ENCODE results near the gene DACH1. TPM values are rescaled to one million over a fixed set of nuclear protein-coding genes. Genes with fewer than 3 reads are reported as not detected.

Gene DACH1
- total and polyA plus RNA-seq, 2 of the 13 experiments (the other 11 are each of a cell fraction or from before 2014, with no cell fraction given), result not detected

- FAIRE-seq (no peak), DNase-seq (ENCODE audit: low spot score) (no peak), ATAC-seq (no peak)
- intact Hi-C loops (cut with micrococcal nuclease; ENCODE audit: unreplicated experiment) (no loop called here), in situ Hi-C loops (cut with HindIII; ENCODE audit: extremely low pct_ligation_motif_present, low pct_unique_long_range_greater_than_20kb) (no loop called here)
- ChIA-PET CTCF (ENCODE audit: low intra/inter-chr PET ratio, low total read pairs) (no interaction called here), POLR2A (no interaction called here)
- Histone ChIP-seq H3K27me3 (ENCODE audit: control insufficient read depth in 1 of 2, insufficient read depth in 2 of 2, low read length in 2 of 2) (peaks cover 2 to 14% of the 10 kb centered on the region in 2 experiments; a peak in 3 of 5 replicates), H3K9me3 (ENCODE audit: low read length) (no peaks in the 10 kb centered on the region), H3K4me1 (ENCODE audit: insufficient read depth, low read length) (no peaks in the 10 kb centered on the region), H4K20me1 (ENCODE audit: insufficient read depth, low read length) (no peaks in the 10 kb centered on the region), H3K27ac (ENCODE audit: extremely low read length, insufficient read depth, low read length) (no peak overlapping the region), H2AFZ (ENCODE audit: low read length) (no peak overlapping the region), H3K36me3 (replicated peaks in 1 of 2; ENCODE audit: control insufficient read depth in 1 of 2, insufficient read depth in 2 of 2, low read length in 2 of 2) (no peaks in the 10 kb centered on the region), H3K4me2 (ENCODE audit: low read depth, low read length) (no peak overlapping the region), H3K9ac (ENCODE audit: insufficient read depth, low read depth, low read length) (no peak overlapping the region), H3K79me2 (ENCODE audit: insufficient read depth, low read length) (no peaks in the 10 kb centered on the region), H3K4me3 (replicated peaks in 1 of 3; ENCODE audit: insufficient read depth in 1 of 3, low read depth in 2 of 3, low read length in 3 of 3) (no peak overlapping the region)
- 2% methylated on average over 3 of the region's 3 CpGs for WGBS (ENCODE audit: low lambda C conversion rate)
- no peak for TF ChIP-seq ZFAT (CRISPR knock-in tag; conservative IDR thresholded peaks at IDR 0.05)
- TF ChIP-seq ZNF383 (CRISPR knock-in tag; IDR thresholded peaks at IDR 0.05; ENCODE audit: borderline replicate concordance), result no peak
- no peak for TF ChIP-seq RAD21 (CRISPR knock-in tag; IDR thresholded peaks at IDR 0.05)
- no peak for TF ChIP-seq GMEB2 (CRISPR knock-in tag; IDR thresholded peaks at IDR 0.05; ENCODE audit: low read depth)
- TF ChIP-seq FOXC1 (CRISPR knock-in tag; IDR thresholded peaks at IDR 0.05; ENCODE audit: borderline replicate concordance), result no peak
- no TSS peak for BruUV-seq (replicated peaks)
These were observed 6.4 kb downstream of the DACH1 start for GRCh38 chr13:71860547-71861138.

GRCh38 chr13:71858647-71859046, 8.4 kb downstream of the DACH1 start:
- Histone ChIP-seq H4K20me1 (ENCODE audit: insufficient read depth, low read length) (no peaks in the 10 kb centered on the region), H3K9ac (ENCODE audit: insufficient read depth, low read depth, low read length) (no peak overlapping the region), H3K27ac (ENCODE audit: extremely low read length, insufficient read depth, low read length) (no peak overlapping the region), H3K27me3 (ENCODE audit: control insufficient read depth in 1 of 2, insufficient read depth in 2 of 2, low read length in 2 of 2) (no peaks in the 10 kb centered on the region; a peak in 1 of 5 replicates), H2AFZ (ENCODE audit: low read length) (no peak overlapping the region), H3K9me3 (ENCODE audit: low read length) (no peaks in the 10 kb centered on the region), H3K36me3 (replicated peaks in 1 of 2; ENCODE audit: control insufficient read depth in 1 of 2, insufficient read depth in 2 of 2, low read length in 2 of 2) (no peaks in the 10 kb centered on the region), H3K79me2 (ENCODE audit: insufficient read depth, low read length) (no peaks in the 10 kb centered on the region), H3K4me3 (replicated peaks in 1 of 3; ENCODE audit: insufficient read depth in 1 of 3, low read depth in 2 of 3, low read length in 3 of 3) (no peak overlapping the region), H3K4me1 (ENCODE audit: insufficient read depth, low read length) (no peaks in the 10 kb centered on the region), H3K4me2 (ENCODE audit: low read depth, low read length) (no peak overlapping the region)
- in situ Hi-C loops (cut with HindIII; ENCODE audit: extremely low pct_ligation_motif_present, low pct_unique_long_range_greater_than_20kb) (no loop called here), intact Hi-C loops (cut with micrococcal nuclease; ENCODE audit: unreplicated experiment) (no loop called here)
- TF ChIP-seq ZNF432 (CRISPR knock-in tag; IDR thresholded peaks at IDR 0.05; ENCODE audit: borderline replicate concordance) (no peak), ZMYM2 (CRISPR knock-in tag; IDR thresholded peaks at IDR 0.05) (no peak), MLLT10 (CRISPR knock-in tag; IDR thresholded peaks at IDR 0.05) (no peak), ZNF580 (CRISPR knock-in tag; IDR thresholded peaks at IDR 0.05; ENCODE audit: borderline replicate concordance, low read depth) (no peak), ZNF567 (CRISPR knock-in tag; IDR thresholded peaks at IDR 0.05; ENCODE audit: borderline replicate concordance) (no peak), ZXDC (CRISPR knock-in tag; IDR thresholded peaks at IDR 0.05) (no peak), ARNTL (CRISPR knock-in tag; IDR thresholded peaks at IDR 0.05) (no peak), SOX6 (IDR thresholded peaks at IDR 0.05) (no peak), SOX6 (CRISPR knock-in tag; IDR thresholded peaks at IDR 0.05) (no peak)
- no peak for FAIRE-seq
- ATAC-seq, result no peak
- no TSS peak for BruUV-seq (replicated peaks)
- DNase-seq (ENCODE audit: low spot score), result no peak
- CTCF ChIA-PET (ENCODE audit: low intra/inter-chr PET ratio, low total read pairs), result no interaction called here
- POLR2A ChIA-PET, result no interaction called here
- WGBS (ENCODE audit: low lambda C conversion rate), result 3% methylated on average over 1 of the region's 1 CpG

Data from HepG2 (cell line).